GM12878 (cell line): ENCODE data around the gene RER1.

Experiments used
- CTCF ChIP-seq, 3 experiments: IDR thresholded peaks in 2 of 3; conservative IDR thresholded peaks in 1 of 3; 2 replicates each; pipeline ENCODE4 v1.5.1; 2011; ENCODE audit warnings: low read depth in 3 of 3, low read length in 3 of 3, mild to moderate bottlenecking in 3 of 3, control low read depth in 2 of 3, moderate library complexity in 2 of 3, inconsistent platforms in 1 of 3, mixed read lengths in 1 of 3; ENCODE audit not compliant: control insufficient read depth in 2 of 3, insufficient read depth in 1 of 3; ENCODE audit errors: extremely low read depth in 1 of 3
- EP300 ChIP-seq, 2 experiments: fragments of 150-350 bp in 1 of 2; IDR thresholded peaks; 2 replicates each; pipeline ENCODE4 v1.6.1; 2011 to 2012; ENCODE audit warnings: low read depth in 2 of 2, low read length in 2 of 2, borderline replicate concordance in 1 of 2, improper control_type of control experiment in 1 of 2, inconsistent platforms in 1 of 2; ENCODE audit not compliant: control insufficient read depth in 1 of 2
- NFYB ChIP-seq: IDR thresholded peaks from 2 replicates; pipeline ENCODE4 v1.6.1; 2011; ENCODE audit warnings: low read depth, mild to moderate bottlenecking, low read length, improper control_type of control experiment, moderate library complexity; ENCODE audit not compliant: insufficient read depth
- POLR2A ChIP-seq: IDR thresholded peaks from 2 replicates; pipeline ENCODE4 v1.6.1; 2011; ENCODE audit warnings: low read depth, mild to moderate bottlenecking, low read length
- POLR2AphosphoS5 ChIP-seq: IDR thresholded peaks from 2 replicates; pipeline ENCODE4 v1.6.1; 2011; ENCODE audit warnings: mild to moderate bottlenecking, low read length, inconsistent platforms
- SUPT20H ChIP-seq: IDR thresholded peaks from 2 replicates; pipeline ENCODE4 v1.6.1; 2011; ENCODE audit warnings: low read depth, mild to moderate bottlenecking, low read length, moderate library complexity, borderline replicate concordance; ENCODE audit not compliant: control insufficient read depth
- TCF12 ChIP-seq: IDR thresholded peaks from 2 replicates; pipeline ENCODE4 v1.6.1; 2011; ENCODE audit warnings: low read depth, mild to moderate bottlenecking, low read length

- TF ChIP-seq POLR2AphosphoS5 (no peak), CTCF (IDR thresholded peaks at IDR 0.05 in 2 of 3, conservative IDR thresholded peaks at IDR 0.05 in 1 of 3; ENCODE audit: control insufficient read depth in 2 of 3, extremely low read depth in 1 of 3, insufficient read depth in 1 of 3, low read depth in 3 of 3, low read length in 3 of 3) (no peak), POLR2A (no peak), SUPT20H (no peak), EP300 (IDR thresholded peaks at IDR 0.05; ENCODE audit: borderline replicate concordance in 1 of 2, control insufficient read depth in 1 of 2, low read depth in 2 of 2, low read length in 2 of 2) (no peak), NFYB (no peak), TCF12 (no peak)
Measured at GRCh38 chr1:2345297-2346075, 46.2 kb upstream of the RER1 start.
